Measurements from ENCODE around the gene MAFB. TPM values are rescaled to one million over a fixed set of nuclear protein-coding genes. Genes with fewer than 3 reads are reported as not detected.

The MAFB gene
- polyA plus RNA-seq, 4 donors = 19.3 to 135 (median 123) TPM

DNA sequence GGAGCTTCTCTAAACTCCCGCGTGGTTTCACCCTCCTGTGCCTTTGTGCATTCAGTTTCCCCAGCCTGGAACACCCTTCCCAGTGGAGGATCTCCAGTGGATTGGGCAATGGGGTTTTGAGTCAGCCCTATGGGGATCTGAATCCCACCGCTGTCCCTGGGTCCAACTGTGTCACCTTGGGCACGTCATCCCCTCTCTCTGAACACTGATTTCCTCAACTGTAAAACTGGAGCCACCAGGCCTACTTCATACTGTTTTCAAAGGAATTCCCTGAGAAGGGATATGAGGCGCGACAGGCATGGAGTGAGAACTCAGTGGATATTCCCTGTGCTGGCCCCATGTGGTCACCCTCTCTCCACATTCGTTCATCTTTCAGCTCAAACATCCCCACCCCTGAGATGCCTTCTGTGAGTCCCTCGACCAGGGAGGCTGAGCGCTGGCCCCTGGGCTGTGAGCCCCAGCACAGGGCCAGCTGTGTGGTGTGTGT lies 25.7 kb downstream of the MAFB start:
- no peak for DNase-seq (ENCODE audit: low read depth in 4 of 4, low spot score in 3 of 4)

- no peak for DNase-seq (ENCODE audit: low read depth in 4 of 4, low spot score in 3 of 4)
Measured at GRCh38 chr20:40659567-40659966, 29.5 kb downstream of the MAFB start.

- DNase-seq (ENCODE audit: low read depth in 4 of 4, low spot score in 3 of 4) = no peak
Measured at GRCh38 chr20:40658509-40658908, 30.5 kb downstream of the MAFB start.

DNA sequence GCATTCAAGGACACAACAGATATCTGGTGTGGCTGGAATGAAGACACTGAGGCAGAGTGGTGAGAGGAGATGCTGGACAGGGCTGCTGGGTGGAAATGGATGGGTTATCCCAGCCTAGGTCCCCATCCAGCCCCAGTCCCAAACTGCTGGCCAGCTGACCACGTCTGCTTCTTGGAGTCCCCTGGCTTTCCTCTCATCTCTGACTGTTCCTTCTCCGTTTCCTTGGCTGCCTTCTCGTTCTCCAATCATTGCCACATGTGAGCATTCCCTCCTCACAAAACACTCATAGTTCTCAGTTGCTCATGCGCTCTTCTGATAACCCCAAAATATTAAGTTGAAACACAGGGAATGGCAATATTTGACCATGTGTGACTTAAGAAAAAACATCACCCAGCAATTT lies 31.5 kb downstream of the MAFB start:
- no peak for DNase-seq (ENCODE audit: low read depth in 4 of 4, low spot score in 3 of 4)

GRCh38 chr20:40655451-40655850 lies 33.6 kb downstream of the MAFB start:
- DNase-seq (ENCODE audit: low read depth in 4 of 4, low spot score in 3 of 4) = no peak

- DNase-seq (ENCODE audit: low read depth in 4 of 4, low spot score in 3 of 4) = no peak
Measured at GRCh38 chr20:40654876-40655275, 34.2 kb downstream of the MAFB start.

GRCh38 chr20:40652441-40652987 lies 36.5 kb downstream of the MAFB start:
- DNase-seq (ENCODE audit: low read depth in 4 of 4, low spot score in 3 of 4) = no peak

DNA sequence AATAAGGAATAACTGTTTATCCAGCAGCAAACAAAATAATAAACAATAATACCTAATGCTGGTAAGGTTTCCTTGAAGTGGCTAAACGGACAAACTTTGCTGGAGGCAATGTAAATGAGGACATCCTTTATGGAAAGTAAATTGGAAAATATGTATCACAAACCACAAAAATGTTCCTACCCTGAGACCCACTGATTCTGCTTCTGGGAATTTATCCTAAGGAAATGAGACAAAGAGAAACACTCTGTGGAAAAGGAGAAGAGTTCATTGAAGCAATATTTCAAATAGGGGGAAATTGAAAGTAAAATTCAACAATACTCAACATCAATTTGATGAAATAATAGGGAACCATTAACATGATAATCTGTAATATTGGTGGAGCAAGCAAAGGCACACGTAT lies 37.9 kb downstream of the MAFB start:
- no peak for DNase-seq (ENCODE audit: low read depth in 4 of 4, low spot score in 3 of 4)

- no peak for DNase-seq (ENCODE audit: low read depth in 4 of 4, low spot score in 3 of 4)
Measured at GRCh38 chr20:40650707-40651106, 38.3 kb downstream of the MAFB start.

DNA sequence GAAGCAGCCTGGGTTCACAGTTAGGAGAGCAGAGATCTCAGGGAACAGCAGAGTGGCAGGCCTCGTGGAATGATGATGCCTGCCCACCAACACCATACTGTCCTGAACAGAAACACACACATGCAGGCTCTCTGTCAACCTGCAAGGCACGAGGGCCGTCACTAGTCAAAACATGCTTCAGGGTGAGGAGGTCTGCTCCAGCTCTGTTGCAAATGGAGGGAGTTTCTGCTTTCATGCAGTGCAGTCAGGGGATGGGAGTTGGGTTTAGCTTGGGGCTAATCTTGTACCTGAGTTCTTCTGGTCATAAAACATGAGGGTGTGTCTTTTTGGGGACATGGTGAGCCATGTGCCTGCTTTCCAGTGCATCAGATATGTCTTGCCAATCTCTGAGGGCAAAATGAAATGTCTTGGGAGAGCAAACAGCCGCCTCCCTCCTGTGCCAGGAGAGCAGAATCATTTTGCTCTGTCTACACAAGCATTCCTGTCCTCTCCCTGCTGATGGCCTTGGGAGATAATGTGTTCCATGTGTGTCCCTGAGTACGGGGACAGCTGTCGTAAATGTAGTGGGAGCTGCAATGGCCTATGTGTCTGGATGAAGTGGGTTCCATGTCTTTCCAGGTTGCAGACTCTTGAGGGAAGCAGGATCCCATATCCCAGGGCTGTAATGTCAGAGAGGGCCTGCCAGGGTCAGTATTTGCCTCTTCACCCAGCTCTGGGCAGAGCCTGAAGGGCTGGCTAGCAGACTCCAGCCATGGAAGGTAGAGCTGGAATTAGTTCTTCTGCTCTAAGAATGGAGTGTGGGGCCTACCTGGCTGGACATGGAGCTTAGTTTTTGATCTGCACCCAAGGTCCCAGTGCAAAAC lies 40.6 kb downstream of the MAFB start:
- no peak for DNase-seq (ENCODE audit: low read depth in 4 of 4, low spot score in 3 of 4)

DNA sequence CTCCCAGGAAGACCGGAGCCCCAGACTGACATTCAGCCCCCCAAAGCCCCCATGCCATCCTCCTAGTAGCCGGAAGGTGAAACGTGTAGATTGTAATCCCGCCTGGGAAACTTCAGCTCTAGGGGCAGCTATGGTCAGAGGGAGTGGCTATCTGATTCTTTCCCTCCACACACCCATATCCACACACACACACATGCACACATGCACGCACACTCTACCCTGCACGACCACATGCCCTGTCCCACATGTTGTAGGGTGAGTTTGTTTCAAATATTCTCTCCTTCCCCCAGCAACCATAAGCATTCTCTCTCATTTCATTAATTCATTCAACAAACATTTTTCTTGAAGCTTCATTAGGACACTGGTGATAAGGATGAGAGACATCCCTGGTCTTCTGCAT lies 42.2 kb downstream of the MAFB start:
- no peak for DNase-seq (ENCODE audit: low read depth in 4 of 4, low spot score in 3 of 4)

DNA sequence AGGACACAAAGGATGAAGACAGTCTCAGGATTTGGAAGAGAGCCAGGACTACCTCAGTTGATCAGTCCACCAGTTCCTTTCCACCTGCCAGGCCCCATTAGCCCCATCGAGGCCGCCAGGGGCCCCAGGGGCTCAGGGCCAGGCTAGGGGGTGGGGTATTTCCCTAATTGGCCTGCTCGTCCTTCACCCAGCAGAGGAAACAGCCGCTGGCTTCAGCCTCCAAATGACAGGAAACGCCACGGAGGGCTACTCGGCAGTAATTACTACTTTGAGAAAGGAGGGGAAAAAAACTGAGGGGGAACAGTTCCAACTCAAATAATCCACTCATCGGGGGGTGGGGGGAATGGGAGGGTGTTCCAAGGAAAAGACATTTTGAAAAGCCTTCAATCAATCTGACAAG lies 42.7 kb downstream of the MAFB start:
- no peak for DNase-seq (ENCODE audit: low read depth in 4 of 4, low spot score in 3 of 4)

GRCh38 chr20:40644863-40645262 lies 44.2 kb downstream of the MAFB start:
- no peak for DNase-seq (ENCODE audit: low read depth in 4 of 4, low spot score in 3 of 4)

- DNase-seq (ENCODE audit: low read depth in 4 of 4, low spot score in 3 of 4) = no peak
Measured at GRCh38 chr20:40643891-40644290, 45.1 kb downstream of the MAFB start.

- DNase-seq (ENCODE audit: low read depth in 4 of 4, low spot score in 3 of 4) = no peak
Measured at GRCh38 chr20:40641809-40642208, 47.2 kb downstream of the MAFB start.

- no peak for DNase-seq (ENCODE audit: low read depth in 4 of 4, low spot score in 3 of 4)
Measured at GRCh38 chr20:40641202-40641601, 47.8 kb downstream of the MAFB start.

- DNase-seq (ENCODE audit: low read depth in 4 of 4, low spot score in 3 of 4) = no peak
Measured at GRCh38 chr20:40640667-40641066, 48.4 kb downstream of the MAFB start.

GRCh38 chr20:40639676-40640355 lies 49.2 kb downstream of the MAFB start:
- DNase-seq (ENCODE audit: low read depth in 4 of 4, low spot score in 3 of 4) = no peak

- no peak for DNase-seq (ENCODE audit: low read depth in 4 of 4, low spot score in 3 of 4)
Measured at GRCh38 chr20:40639132-40639531, 49.9 kb downstream of the MAFB start.

GRCh38 chr20:40638414-40638813 lies 50.6 kb downstream of the MAFB start:
- DNase-seq (ENCODE audit: low read depth in 4 of 4, low spot score in 3 of 4) = no peak

DNA sequence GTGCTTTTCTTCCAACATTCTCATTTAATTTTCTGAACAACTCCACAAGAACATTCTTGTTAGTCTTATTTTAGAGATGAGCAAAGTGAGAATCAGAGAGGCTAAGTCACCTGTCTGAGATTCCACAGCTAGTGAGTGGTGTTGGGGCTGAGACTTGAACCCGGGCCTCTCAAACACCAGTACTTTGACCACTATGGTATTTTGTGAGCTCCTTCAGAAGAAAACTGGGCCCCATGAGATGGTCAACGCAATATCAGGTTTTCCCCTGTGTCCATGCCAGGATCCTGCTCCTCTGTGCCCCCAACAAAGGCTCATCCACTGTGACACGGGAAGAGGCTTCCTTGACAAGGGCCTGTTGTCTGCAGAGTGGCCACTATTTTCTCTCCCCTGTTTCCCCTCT lies 51.9 kb downstream of the MAFB start:
- no peak for DNase-seq (ENCODE audit: low read depth in 4 of 4, low spot score in 3 of 4)

DNA sequence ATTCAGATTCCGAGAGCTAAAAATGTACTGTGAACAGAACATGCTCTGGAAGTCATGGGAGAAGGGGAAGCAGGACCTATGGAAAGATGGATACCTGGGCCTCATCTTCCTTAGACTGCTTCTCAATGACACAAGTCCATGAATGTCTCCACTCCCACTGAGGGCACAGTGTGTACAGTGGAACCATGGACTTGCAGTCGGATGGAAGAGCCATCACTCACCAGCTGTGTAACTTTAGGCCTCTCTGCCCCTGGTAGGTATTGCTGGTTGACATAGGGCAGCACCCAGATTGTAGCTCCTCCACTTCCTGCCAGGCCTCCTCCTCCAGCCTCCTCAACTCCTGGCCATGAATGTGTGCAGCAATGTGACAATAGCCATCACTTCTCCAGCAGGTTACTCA lies 52.5 kb downstream of the MAFB start:
- no peak for DNase-seq (ENCODE audit: low read depth in 4 of 4, low spot score in 3 of 4)

Measured in left renal pelvis (tissue), 4 donors.